GM18867 (cell line): Measurements from ENCODE around the gene ZNF227.
"Not testable (repeated sequence)": the region's sequence is repeated elsewhere in the genome, so short reads cannot be mapped to it uniquely, and the experiment has no call there.

ENCODE experiments used
- ATAC-seq: cut with Tn5 transposase; IDR thresholded peaks from one replicate; pipeline ENCODE4 v1.9.1; 2021; ENCODE audit warnings: mild to moderate bottlenecking, moderate library complexity; ENCODE audit not compliant: unreplicated experiment

ZNF227 gene

DNA sequence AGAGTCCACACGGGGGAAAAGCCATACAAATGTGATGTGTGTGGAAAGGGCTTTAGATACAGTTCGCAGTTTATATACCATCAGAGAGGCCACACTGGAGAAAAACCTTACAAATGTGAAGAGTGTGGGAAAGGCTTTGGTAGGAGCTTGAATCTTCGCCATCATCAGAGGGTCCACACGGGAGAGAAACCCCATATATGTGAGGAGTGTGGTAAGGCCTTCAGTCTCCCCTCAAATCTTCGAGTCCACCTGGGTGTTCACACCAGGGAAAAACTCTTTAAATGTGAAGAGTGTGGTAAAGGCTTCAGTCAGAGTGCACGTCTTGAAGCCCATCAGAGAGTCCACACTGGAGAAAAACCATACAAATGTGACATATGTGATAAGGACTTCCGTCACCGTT, 24.1 kb downstream of the ZNF227 start:
- ATAC-seq, result no peak

DNA sequence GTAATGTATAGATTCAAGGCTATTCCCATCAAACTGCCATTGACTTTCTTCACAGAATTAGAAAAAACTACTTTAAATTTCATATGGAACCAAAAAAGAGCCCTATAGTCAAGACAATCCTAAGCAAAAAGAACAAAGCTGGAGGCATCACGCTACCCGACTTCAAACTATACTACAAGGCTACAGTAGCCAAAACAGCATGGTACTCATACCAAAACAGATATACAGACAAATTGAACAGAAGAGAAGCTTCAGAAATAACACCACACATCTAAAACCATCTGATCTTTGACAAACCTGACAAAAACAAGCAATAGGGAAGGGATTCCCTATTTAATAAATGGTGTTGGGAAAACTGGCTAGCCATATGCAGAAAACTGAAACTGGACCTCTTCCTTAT, 40.0 kb downstream of the ZNF227 start:
- not testable (repeated sequence) for ATAC-seq

DNA sequence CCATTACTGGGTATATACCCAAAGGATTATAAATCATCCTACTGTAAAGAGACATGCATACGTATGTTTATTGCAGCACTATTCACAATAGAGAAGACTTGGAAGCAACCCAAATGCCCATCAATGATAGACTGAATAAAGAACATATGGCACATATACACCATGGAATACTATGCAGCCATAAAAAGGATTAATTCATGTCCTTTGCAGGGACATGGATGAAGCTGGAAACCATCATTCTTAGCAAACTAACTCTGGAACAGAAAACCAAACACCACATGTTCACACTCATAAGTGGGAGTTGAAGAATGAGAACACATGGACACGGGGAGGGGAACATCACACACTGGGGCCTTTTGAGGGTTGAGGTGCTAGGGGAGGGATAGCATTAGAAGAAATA, 41.1 kb downstream of the ZNF227 start:
- ATAC-seq, result not testable (repeated sequence)

DNA sequence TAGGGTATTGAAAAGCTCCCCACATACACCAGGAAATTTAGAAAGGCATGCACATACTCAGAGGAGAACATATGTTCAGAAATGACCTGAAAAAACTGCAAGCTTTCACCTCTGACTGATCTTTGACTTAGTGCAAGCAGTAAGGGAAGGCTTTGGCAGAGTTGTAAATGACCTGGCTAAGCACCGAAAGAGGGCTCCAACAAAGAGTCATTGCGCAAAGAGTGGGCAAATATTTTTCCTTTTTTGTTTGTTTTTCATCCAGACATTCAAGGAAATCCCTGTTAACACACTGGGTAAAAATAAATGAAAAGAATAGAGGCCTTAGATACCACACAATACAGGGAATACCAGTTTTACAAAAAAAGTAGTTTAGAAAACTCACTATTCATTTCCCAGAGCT, 42.2 kb downstream of the ZNF227 start:
- ATAC-seq, result no peak

DNA sequence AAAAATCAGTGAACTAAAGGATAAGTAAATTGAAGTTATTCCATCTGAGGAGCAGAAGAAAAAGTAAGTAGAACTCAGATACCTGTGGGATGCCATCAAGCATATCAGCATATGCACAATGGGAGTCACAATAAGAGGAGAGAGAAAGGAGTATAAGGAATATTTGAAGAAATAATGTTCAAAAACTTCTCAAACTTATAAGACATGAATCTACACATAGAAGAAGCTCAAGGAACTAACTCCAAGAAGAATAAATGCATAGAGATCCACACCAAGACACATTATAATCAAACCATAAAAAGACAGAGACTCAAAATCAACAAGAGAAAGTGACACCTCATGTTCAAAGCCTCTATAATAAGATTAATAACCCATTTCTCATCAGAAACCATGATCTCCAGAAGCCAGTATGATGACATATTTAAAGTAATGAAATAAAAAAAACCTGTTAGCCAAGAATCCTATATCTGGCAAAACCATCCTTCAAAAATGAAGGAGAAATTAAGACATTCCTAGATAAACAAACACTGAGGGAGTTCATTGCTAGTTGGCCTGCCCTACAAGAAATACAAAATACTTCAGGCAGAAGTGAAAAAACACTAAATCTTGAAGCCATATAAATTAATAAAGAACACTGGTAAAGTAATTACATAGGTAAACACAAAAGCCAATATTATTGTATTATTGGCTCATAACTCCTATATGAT, 43.5 kb downstream of the ZNF227 start:
- ATAC-seq, result no peak

DNA sequence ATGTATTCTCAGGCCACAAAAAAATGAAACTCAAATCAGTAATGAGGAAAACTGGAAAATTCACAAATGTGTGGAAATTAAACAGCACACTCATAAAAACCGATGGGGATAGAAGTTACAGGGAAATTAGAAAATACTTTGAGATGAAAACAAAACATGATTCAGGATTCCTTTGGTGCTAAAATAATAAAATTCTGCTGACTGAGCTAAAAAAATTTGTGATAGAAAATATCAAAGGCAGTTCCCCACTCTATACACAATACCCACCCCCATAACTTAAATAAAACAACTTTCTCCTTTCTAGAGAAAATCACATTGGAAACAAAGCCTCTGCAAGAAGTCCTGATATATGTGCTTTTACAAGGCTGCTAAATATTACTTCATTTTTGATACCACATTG, 45.8 kb downstream of the ZNF227 start:
- no peak for ATAC-seq

DNA sequence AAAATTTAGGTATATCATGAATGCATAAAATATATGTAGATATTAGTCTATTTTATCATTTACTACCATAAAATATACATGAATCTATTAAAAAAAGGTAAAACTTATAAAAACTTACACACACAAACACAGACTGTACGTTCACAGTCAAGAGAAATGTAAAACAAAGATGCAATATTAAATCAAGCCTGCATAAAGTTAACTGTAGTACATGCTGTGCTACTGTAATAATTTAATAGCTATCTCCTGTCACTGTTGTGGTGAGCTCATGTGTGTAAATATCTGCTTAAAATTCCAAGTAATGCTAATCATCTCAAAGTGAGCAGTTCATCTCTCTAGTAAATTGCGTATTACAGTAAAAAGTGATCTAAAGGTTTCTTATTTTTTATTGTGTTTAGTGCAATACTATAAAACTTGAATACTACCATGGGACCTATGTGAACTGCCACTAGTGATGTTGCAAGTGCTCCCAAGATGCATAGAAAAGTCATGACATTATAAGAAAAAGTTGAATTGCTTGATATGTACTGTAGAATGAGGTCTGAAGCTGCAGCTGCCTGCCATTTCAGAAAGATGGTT, 46.6 kb downstream of the ZNF227 start:
- ATAC-seq, result no peak

DNA sequence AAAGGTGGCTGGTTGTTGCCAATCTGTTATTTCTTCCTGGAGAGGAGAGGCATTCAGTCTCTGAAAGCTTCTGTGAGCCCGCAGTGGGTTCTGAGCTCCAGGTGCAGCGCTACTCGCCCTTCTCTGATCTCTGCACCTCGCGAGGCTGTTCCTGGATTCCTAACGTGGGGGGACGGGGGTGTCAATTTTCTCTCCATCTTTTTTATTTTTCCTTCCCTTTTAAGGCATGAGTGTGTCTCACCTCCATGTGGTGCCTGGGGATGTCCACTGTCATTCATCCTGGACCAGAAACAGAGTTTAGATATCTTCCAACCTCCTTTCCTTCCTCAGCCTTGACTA, 48.0 kb downstream of the ZNF227 start:
- no peak for ATAC-seq

DNA sequence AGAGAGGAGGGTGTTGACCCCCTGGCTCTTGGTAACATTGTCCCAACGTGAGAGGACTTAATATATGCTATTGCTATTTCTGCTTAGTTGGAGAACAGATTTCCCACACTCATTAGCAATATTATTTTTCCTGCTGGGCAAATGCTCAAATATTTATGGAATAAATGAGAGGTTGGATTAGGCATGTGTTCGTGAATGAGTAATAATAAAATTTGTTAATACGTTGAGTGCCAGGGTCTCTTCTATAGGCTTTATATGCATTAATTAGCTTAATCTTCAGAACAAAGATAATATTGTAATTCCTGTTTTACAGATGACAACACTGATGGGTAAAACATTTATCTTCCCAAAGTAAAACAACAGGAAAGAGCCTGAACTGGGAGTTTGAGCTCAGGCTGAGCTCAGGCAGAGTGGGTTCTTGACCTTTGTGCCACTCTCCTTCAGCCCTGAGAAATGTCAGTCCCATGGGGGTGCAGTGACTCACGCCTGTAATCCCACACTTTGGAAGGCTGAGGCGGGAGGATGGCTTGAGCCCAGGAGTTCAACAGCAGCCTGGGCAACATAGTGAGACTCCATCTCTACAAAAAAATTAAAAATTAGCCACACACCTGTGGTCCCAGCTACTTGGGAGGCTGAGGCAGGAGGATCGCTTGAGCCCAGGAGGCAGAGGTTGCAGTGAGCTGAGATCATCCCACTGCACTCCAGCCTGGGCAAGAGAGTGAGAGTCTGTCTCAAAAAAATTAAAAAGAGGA, 48.5 kb downstream of the ZNF227 start:
- no peak for ATAC-seq

DNA sequence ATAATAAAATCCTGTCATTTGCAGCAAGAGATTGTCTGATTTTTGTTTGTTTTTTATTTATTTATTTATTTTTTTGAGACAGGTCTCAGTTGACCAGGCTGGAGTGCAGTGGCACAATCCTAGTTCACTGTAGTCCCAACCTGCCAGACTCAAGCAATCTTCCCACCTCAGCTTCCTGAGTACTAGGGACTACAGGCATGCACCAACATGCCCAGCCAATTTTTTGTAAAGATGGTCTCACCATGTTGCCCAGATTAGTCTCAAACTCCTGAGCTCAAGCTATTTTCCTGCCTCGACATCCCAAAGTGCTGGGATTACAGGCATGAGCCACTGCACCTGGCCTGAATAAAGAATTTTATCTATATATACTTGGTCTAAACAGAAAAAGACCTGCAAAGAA, 65.0 kb downstream of the ZNF227 start:
- no peak for ATAC-seq

DNA sequence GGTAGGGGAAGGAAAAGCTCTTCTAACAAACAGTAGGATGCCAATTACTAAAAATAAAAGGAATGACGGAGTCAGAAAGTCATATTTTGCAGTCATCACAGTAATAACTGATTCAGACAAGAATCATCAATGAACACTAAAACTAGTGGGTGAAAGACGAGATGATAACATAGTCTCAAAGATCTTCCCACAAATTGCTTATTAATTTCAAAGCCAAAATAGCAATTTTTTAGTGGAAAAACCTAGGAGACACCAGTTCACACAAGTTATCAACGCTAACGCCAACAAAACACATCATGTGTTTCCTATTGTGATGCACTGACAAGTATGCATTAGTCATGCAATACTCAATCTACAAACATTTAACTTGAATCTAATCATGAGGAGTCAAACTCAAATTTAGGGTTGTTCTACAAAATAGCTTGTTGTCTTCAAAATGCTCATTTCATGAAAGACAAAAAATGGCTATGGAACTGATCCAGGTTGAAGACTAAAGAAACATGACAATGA, 65.9 kb downstream of the ZNF227 start:
- no peak for ATAC-seq

DNA sequence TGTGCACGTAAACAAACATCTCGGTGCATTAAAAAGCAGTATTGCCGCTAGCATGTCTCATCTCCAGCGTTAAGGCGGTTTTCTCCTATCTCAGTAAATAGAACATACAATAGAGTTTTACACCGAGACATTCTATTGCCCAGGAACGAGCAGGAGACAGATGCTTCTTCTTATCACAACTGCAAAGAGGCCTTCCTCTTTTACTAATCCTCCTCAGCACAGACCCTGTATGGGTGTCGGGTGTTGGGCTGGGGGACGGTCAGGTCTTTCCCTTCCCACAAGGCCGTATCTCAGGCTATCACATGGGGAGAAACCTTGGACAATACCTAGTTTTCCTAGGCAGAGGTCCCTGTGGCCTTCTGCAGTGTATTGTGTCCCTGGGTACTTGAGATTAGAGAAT, 68.6 kb downstream of the ZNF227 start:
- ATAC-seq, result no peak

DNA sequence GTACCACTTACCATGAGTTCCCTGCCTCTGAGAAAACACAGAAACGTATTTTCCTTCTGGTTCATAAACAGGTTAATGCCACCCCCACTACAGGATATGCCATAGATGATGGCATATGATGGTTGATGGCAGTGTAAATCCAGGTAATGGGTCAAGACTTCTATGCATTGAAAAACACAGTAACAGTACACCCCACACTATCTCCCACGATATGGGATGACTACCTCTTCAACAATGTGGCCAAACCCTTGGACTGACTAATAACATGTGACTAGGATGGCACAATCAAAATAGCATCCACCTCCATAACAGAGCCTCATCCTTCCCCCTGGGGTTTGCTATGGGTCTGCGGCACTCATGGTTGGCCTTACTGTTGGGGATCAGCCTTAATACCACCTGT, 70.5 kb downstream of the ZNF227 start:
- no peak for ATAC-seq

DNA sequence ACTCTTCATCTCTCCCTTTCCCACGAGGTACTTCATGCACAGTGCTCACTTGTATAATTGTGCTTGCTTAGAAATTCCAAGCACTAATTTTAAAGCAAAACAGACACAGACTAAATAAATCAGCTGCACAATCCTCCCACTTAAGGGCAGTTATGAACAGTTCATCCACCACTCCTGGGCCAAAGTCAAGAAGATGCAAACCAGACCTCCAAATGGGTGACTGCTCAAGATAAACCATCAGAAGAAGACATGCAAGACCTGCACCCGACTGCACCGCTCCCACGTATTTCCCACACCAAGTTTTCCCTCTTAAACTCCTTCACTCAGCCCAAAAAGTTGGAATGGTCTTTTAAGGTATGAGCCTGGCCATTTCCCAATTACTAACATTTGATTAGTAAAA, 72.6 kb downstream of the ZNF227 start:
- no peak for ATAC-seq
